ENCODE measurements around the gene CHRNA9.

The CHRNA9 gene

DNA sequence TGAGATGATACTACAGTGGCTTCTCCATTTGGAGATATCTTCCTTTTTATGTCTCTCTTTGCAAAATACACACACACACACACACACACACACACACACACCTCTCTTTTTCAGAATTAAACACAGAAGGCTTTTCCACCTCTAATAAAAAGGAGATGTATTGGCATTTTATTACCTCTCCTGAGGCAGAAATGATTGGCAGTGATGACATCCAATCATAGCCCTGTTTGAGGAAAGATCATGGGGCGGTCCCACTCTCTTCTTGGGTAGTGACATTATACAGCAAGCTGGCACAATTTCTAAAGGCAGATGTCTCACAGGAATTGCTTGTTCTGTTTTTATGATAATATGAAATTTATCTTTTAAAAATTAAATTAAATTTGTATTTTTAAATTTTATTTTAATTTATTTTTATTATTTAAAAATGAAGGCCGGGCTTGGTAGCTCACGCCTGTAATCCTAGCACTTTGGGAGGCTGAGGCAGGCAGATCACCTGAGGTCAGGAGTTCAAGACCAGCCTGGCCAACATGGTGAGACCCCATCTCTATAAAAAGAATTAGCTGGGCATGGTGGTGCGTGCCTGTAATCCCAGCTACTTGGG is 15.6 kb downstream of the CHRNA9 start:
- Histone ChIP-seq H3K27me3 (ENCODE audit: insufficient read depth, low read length) (no peaks in the 10 kb centered on the region), H3K4me3 (ENCODE audit: low read length) (no peak overlapping the region), H3K9me3 (ENCODE audit: insufficient read depth, low read depth, low read length) (no peaks in the 10 kb centered on the region), H3K27ac (ENCODE audit: low read length) (no peak overlapping the region), H3K4me1 (ENCODE audit: insufficient read depth, low read length) (no peaks in the 10 kb centered on the region), H3K36me3 (ENCODE audit: insufficient read depth, low read depth, low read length) (no peaks in the 10 kb centered on the region), H3K9ac (ENCODE audit: low read depth, low read length) (no peak overlapping the region)

DNA sequence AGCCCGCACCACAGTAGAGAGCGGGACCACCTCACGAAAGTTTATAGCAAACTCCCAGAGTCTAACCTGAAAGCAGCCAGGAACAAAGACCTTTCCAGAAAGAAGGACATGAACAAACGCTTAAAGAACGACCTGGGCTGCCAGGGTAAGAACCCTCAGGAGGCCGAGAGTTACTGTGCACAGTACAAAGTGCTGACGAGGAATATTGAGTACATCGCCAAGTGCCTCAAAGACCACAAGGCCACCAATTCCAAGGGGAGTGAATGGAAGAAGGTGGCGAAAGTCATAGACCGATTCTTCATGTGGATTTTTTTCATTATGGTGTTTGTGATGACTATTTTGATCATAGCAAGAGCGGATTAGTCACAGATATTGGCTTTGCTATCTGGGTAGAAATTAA is 19.0 kb downstream of the CHRNA9 start:
- H3K36me3 ChIP-seq (ENCODE audit: insufficient read depth, low read depth, low read length) = no peaks in the 10 kb centered on the region
- no peaks in the 10 kb centered on the region for H3K27me3 ChIP-seq (ENCODE audit: insufficient read depth, low read length)
- H3K4me1 ChIP-seq (ENCODE audit: insufficient read depth, low read length) = no peaks in the 10 kb centered on the region
- no peak overlapping the region for H3K4me3 ChIP-seq (ENCODE audit: low read length)
- H3K27ac ChIP-seq (ENCODE audit: low read length) = no peak overlapping the region
- H3K9ac ChIP-seq (ENCODE audit: low read depth, low read length) = no peak overlapping the region
- no peaks in the 10 kb centered on the region for H3K9me3 ChIP-seq (ENCODE audit: insufficient read depth, low read depth, low read length)

DNA sequence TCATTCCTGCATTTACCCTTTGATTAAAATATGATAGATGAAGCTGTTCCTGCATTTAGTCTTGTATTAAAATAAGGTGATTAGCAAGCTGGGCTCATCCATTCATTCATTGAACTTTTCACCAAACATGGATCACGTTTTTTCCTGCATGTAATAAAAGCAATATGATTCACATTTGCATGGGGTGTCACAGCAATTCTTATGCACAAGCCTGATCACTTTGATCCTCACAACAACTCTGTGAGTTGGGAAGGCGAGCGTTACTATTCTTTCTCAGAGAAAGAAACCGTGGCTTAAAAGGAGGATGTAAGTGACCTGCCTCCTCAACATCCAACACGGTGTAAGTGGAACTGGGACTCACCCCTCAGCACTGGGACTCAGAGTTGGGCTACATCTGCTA is 20.0 kb downstream of the CHRNA9 start:
- H3K9me3 ChIP-seq (ENCODE audit: insufficient read depth, low read depth, low read length) = no peaks in the 10 kb centered on the region
- H3K4me3 ChIP-seq (ENCODE audit: low read length) = no peak overlapping the region
- no peak overlapping the region for H3K9ac ChIP-seq (ENCODE audit: low read depth, low read length)
- H3K27me3 ChIP-seq (ENCODE audit: insufficient read depth, low read length) = no peaks in the 10 kb centered on the region
- H3K36me3 ChIP-seq (ENCODE audit: insufficient read depth, low read depth, low read length) = no peaks in the 10 kb centered on the region
- H3K4me1 ChIP-seq (ENCODE audit: insufficient read depth, low read length) = no peaks in the 10 kb centered on the region
- no peak overlapping the region for H3K27ac ChIP-seq (ENCODE audit: low read length)

DNA sequence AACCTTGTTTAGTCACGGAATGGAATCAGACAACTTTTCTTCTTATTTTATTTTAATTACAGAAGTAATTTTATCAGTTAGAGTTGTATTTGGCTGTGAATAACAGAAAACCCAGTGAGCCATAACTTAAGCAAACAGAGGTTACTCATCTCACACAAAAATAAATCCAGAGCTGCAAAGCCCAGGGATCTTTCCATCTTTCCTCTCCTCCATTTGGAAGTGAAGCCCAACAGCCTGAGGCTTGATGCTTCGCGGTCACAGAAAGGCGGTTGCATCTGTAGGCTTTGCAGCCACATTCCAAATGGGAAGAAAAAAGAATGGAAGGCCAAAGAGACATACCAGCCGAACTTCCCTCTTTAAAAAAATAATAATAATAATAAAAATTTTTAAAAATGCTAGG is 22.6 kb downstream of the CHRNA9 start:
- Histone ChIP-seq H3K9ac (ENCODE audit: low read depth, low read length) (no peak overlapping the region), H3K4me3 (ENCODE audit: low read length) (no peak overlapping the region), H3K36me3 (ENCODE audit: insufficient read depth, low read depth, low read length) (no peaks in the 10 kb centered on the region), H3K9me3 (ENCODE audit: insufficient read depth, low read depth, low read length) (no peaks in the 10 kb centered on the region), H3K27ac (ENCODE audit: low read length) (no peak overlapping the region), H3K4me1 (ENCODE audit: insufficient read depth, low read length) (no peaks in the 10 kb centered on the region), H3K27me3 (ENCODE audit: insufficient read depth, low read length) (no peaks in the 10 kb centered on the region)

DNA sequence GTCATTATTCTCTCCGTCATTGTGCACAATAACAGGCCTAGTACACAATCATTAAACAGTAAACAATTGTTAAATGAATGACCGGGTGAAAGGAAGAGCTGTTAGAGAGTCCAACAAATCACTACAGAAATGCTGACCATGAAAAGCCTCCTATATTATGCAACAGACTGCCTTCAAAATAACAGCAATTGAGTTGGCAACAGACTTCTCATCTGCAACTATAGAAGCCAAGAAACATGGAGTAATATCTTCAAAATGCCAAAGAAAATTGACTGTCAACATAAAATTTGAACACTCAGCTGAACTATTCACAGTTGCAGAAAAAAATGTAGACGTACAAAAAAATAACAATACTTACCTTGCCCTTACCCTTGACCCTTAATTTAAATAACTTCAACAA is 26.2 kb downstream of the CHRNA9 start:
- Histone ChIP-seq H3K27ac (ENCODE audit: low read length) (no peak overlapping the region), H3K27me3 (ENCODE audit: insufficient read depth, low read length) (no peaks in the 10 kb centered on the region), H3K9me3 (ENCODE audit: insufficient read depth, low read depth, low read length) (no peaks in the 10 kb centered on the region), H3K4me3 (ENCODE audit: low read length) (no peak overlapping the region), H3K4me1 (ENCODE audit: insufficient read depth, low read length) (no peaks in the 10 kb centered on the region), H3K36me3 (ENCODE audit: insufficient read depth, low read depth, low read length) (no peaks in the 10 kb centered on the region), H3K9ac (ENCODE audit: low read depth, low read length) (no peak overlapping the region)

DNA sequence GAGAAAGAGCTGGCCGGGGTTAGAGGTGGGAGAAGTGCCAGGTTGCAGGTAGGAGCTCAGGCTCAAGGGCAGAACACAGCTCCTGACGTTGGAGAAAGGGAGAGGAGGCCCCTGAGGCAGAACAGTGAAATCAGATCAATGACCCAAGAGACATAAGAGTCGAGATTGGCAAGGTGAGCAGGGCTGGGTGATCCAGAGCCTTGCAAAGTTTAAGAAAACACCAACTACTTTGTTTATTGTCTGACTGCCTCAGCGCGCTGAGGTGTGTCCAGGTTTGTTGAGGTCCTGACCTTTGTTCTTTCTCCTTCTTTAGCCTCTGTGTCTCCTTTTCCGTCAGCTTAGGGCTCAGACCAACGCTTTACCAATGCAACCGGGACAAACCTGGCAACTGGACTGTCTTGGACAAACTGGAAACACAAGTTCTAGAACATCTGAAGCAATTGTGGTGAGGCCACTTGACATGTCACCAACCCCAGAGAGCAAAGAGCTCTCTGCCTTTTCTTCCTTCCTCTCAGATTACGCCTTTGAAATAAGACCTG is 28.3 kb downstream of the CHRNA9 start:
- no peak overlapping the region for H3K27ac ChIP-seq (ENCODE audit: low read length)
- H3K4me1 ChIP-seq (ENCODE audit: insufficient read depth, low read length) = no peaks in the 10 kb centered on the region
- H3K9ac ChIP-seq (ENCODE audit: low read depth, low read length) = no peak overlapping the region
- no peak overlapping the region for H3K4me3 ChIP-seq (ENCODE audit: low read length)
- no peaks in the 10 kb centered on the region for H3K9me3 ChIP-seq (ENCODE audit: insufficient read depth, low read depth, low read length)
- no peaks in the 10 kb centered on the region for H3K36me3 ChIP-seq (ENCODE audit: insufficient read depth, low read depth, low read length)
- no peaks in the 10 kb centered on the region for H3K27me3 ChIP-seq (ENCODE audit: insufficient read depth, low read length)

DNA sequence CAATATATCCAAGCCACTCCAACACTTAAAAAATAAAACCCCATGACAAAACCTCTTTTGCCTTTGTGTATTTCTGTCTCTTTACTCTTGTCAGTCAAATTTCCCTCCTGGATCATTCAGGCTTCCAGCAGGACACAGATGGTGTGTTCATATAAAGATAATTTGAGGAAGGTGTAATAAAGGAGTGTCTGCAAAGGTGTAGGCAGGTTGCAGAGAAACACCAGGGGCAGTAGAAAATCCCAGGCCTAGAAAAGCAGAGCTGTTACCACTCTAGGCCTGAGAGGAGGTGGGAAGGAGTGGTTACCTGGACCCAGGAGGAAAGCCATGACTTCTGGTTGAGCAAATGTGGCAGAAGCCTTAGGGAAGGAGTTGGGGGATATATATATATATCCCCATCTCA is 28.8 kb downstream of the CHRNA9 start:
- Histone ChIP-seq H3K27me3 (ENCODE audit: insufficient read depth, low read length) (no peaks in the 10 kb centered on the region), H3K27ac (ENCODE audit: low read length) (no peak overlapping the region), H3K4me3 (ENCODE audit: low read length) (no peak overlapping the region), H3K4me1 (ENCODE audit: insufficient read depth, low read length) (no peaks in the 10 kb centered on the region), H3K9ac (ENCODE audit: low read depth, low read length) (no peak overlapping the region), H3K9me3 (ENCODE audit: insufficient read depth, low read depth, low read length) (no peaks in the 10 kb centered on the region), H3K36me3 (ENCODE audit: insufficient read depth, low read depth, low read length) (no peaks in the 10 kb centered on the region)

DNA sequence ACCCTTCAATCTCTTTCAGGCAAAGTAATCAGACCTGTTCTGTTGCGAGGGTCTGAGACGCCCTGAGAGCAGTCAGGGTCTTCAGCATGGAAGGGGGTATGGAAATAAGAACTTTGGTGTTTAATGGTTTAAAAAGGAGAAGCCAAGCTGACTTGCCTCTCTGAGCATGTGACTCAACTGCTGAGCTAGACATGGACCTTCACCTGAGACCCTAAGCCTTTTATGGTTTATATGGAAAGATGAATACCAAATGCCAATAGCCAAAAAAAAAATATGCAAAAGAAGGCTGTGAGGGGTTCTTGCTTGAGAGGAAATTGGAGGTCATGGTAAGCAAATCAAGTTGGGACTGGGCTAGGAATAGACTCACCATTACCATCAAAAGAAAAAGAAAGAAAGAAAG is 30.6 kb downstream of the CHRNA9 start:
- H3K4me1 ChIP-seq (ENCODE audit: insufficient read depth, low read length) = no peaks in the 10 kb centered on the region
- H3K9me3 ChIP-seq (ENCODE audit: insufficient read depth, low read depth, low read length) = no peaks in the 10 kb centered on the region

DNA sequence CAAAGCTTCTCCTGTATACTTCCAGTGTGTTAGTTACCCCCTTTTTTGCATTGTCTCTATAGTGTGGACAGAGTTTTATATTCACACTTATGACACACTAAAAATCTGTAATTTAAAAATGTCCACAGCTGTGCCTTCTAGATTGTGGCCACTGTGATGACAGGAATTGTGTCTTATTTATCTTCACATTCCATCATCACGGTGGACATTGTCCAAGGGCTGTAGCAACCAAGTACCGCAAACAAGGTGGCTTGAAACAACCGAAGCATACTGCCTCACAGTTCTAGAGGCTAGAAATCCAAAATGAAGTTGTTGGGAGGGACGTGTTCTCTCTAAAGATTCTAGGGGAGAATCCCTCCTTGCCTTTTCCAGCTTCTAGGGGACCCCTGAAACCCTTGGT is 32.3 kb downstream of the CHRNA9 start:
- H3K4me1 ChIP-seq (ENCODE audit: insufficient read depth, low read length) = no peaks in the 10 kb centered on the region
- no peaks in the 10 kb centered on the region for H3K36me3 ChIP-seq (ENCODE audit: insufficient read depth, low read depth, low read length)
- no peaks in the 10 kb centered on the region for H3K9me3 ChIP-seq (ENCODE audit: insufficient read depth, low read depth, low read length)
- H3K4me3 ChIP-seq (ENCODE audit: low read length) = no peak overlapping the region
- H3K9ac ChIP-seq (ENCODE audit: low read depth, low read length) = no peak overlapping the region
- H3K27ac ChIP-seq (ENCODE audit: low read length) = no peak overlapping the region
- H3K27me3 ChIP-seq (ENCODE audit: insufficient read depth, low read length) = no peaks in the 10 kb centered on the region

More for the DNA sequence above, 30.6 kb downstream of the CHRNA9 start:
- Histone ChIP-seq H3K4me3 (ENCODE audit: low read length) (no peak overlapping the region), H3K27me3 (ENCODE audit: insufficient read depth, low read length) (no peaks in the 10 kb centered on the region), H3K27ac (ENCODE audit: low read length) (no peak overlapping the region), H3K9ac (ENCODE audit: low read depth, low read length) (no peak overlapping the region), H3K36me3 (ENCODE audit: insufficient read depth, low read depth, low read length) (no peaks in the 10 kb centered on the region)

DNA sequence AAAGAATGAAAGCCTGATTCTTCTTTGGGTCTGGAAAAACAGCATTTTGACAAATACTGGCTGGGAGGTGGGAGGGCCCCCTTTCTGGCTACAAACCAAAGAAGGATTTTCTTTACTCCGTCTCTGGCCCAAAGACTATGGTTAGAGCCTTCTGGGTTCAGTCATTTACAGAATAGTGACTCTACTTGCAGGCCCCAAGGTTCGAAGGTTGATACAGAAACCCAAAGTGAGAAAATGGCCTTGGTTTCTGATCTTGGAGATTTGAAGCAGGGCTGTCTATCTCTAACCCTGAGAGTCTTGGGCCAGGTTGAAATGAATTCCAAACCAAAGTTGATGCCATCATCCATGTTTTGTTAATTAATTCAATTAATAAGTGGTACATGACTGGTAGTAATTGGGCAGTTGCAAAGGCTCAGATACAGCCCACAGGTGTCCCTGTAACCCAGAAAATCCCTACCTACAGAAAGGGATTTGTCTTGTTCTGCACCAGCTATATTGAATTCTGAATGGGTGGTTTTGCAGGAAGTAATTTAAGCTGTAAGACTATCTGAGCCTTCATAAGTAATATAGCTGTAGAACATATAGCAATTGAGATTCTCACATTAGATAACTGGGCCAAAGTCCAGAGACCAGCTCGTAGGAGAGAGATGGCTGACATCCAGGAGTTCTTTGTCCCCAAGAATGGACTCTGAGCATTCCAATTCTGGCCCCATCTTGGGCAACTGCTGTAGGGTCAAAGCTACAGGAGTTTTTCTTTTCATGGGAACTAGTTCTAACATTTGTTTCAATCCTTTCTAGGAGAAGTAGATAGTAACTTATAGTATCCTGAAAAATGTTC is 34.5 kb downstream of the CHRNA9 start:
- H3K4me3 ChIP-seq (ENCODE audit: low read length) = no peak overlapping the region
- H3K9me3 ChIP-seq (ENCODE audit: insufficient read depth, low read depth, low read length) = no peaks in the 10 kb centered on the region
- H3K4me1 ChIP-seq (ENCODE audit: insufficient read depth, low read length) = no peaks in the 10 kb centered on the region
- H3K27me3 ChIP-seq (ENCODE audit: insufficient read depth, low read length) = no peaks in the 10 kb centered on the region
- H3K36me3 ChIP-seq (ENCODE audit: insufficient read depth, low read depth, low read length) = no peaks in the 10 kb centered on the region
- no peak overlapping the region for H3K27ac ChIP-seq (ENCODE audit: low read length)
- no peak overlapping the region for H3K9ac ChIP-seq (ENCODE audit: low read depth, low read length)

DNA sequence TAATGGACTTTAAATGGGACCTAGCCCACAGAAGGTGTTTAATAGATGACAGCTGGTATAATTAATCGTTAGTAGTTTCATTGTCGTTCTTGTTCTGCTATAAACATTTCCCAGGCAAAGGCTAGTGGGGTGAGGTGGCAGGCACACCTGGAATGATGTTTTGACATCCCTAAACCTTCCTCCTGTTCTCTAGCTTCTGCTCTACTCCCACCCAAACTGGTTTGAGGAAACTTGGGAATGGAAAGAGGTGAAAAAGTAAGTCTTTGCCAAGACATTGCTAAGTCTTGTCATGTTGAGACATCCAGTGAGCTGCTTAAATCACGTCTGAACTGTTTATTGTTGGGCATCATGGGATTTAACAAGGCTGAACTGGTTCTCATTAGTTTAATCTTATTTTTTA is 37.5 kb downstream of the CHRNA9 start:
- H3K9me3 ChIP-seq (ENCODE audit: insufficient read depth, low read depth, low read length) = no peaks in the 10 kb centered on the region
- H3K9ac ChIP-seq (ENCODE audit: low read depth, low read length) = no peak overlapping the region
- H3K27me3 ChIP-seq (ENCODE audit: insufficient read depth, low read length) = no peaks in the 10 kb centered on the region
- H3K4me1 ChIP-seq (ENCODE audit: insufficient read depth, low read length) = no peaks in the 10 kb centered on the region
- no peak overlapping the region for H3K27ac ChIP-seq (ENCODE audit: low read length)
- H3K36me3 ChIP-seq (ENCODE audit: insufficient read depth, low read depth, low read length) = no peaks in the 10 kb centered on the region
- H3K4me3 ChIP-seq (ENCODE audit: low read length) = no peak overlapping the region

DNA sequence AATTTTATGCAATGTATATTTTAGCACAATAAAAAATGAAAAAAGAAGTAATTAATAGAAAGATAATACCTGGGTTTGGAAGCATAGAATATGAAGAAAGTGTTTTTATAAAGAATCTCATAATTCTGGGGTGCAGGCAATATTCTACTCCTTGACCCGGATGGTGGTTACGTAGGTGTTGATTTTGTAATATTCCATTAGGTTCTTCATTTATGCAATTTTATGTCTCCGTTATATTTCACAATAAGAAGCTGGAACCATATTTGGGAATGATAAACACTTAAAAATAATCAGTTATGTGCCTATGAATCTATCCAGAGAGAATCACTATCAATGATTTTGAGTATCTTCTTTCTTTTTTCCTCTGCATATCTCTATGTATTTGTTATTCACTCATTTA is 38.5 kb downstream of the CHRNA9 start:
- Histone ChIP-seq H3K27me3 (ENCODE audit: insufficient read depth, low read length) (no peaks in the 10 kb centered on the region), H3K9ac (ENCODE audit: low read depth, low read length) (no peak overlapping the region), H3K27ac (ENCODE audit: low read length) (no peak overlapping the region), H3K9me3 (ENCODE audit: insufficient read depth, low read depth, low read length) (no peaks in the 10 kb centered on the region), H3K36me3 (ENCODE audit: insufficient read depth, low read depth, low read length) (no peaks in the 10 kb centered on the region), H3K4me3 (ENCODE audit: low read length) (no peak overlapping the region), H3K4me1 (ENCODE audit: insufficient read depth, low read length) (no peaks in the 10 kb centered on the region)
